ENCODE results near the gene USP47.

USP47 gene

DNA sequence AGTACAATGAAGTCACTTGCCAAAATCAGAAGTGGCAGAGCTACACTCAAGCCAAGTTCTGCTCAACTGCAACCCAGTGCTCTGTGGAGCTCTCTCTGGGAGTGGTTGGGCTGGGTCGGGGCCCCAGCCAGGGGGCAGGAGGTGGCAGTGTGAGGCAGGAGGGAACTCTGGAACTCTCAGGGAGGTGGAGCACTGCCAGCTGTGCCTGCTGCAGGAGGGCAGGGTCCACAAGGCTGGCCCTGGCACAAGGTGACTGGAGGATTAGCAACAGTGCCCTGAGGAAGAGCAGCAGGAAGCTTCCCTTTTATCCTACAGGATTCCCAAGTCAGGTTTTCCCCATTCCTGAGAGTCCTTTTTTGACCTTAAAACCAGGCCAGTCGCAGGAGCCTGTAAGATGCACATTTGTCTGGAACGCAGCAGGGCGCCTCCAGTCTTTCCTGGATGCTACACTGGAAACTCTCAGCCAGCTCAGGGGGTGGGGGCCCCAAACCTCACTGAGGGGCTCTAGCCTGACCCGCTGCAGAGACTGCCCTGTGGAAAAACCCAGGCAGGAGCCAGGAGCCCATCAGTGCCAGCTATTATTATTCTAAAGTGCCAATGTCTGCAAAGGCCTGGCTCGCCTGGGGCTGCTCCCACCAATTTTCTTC is 134.8 kb downstream of the USP47 start:
- 0 out of 2 replicates have a peak overlapping the region, but pooled peaks have one; percentile 18 for H3K4me3 ChIP-seq (ENCODE audit: low read depth, low read length)
- TF ChIP-seq, protein P1, sequence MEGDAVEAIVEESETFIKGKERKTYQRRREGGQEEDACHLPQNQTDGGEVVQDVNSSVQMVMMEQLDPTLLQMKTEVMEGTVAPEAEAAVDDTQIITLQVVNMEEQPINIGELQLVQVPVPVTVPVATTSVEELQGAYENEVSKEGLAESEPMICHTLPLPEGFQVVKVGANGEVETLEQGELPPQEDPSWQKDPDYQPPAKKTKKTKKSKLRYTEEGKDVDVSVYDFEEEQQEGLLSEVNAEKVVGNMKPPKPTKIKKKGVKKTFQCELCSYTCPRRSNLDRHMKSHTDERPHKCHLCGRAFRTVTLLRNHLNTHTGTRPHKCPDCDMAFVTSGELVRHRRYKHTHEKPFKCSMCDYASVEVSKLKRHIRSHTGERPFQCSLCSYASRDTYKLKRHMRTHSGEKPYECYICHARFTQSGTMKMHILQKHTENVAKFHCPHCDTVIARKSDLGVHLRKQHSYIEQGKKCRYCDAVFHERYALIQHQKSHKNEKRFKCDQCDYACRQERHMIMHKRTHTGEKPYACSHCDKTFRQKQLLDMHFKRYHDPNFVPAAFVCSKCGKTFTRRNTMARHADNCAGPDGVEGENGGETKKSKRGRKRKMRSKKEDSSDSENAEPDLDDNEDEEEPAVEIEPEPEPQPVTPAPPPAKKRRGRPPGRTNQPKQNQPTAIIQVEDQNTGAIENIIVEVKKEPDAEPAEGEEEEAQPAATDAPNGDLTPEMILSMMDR (IDR thresholded peaks at IDR 0.05; ENCODE audit: low read depth, low read length) = no peak

DNA sequence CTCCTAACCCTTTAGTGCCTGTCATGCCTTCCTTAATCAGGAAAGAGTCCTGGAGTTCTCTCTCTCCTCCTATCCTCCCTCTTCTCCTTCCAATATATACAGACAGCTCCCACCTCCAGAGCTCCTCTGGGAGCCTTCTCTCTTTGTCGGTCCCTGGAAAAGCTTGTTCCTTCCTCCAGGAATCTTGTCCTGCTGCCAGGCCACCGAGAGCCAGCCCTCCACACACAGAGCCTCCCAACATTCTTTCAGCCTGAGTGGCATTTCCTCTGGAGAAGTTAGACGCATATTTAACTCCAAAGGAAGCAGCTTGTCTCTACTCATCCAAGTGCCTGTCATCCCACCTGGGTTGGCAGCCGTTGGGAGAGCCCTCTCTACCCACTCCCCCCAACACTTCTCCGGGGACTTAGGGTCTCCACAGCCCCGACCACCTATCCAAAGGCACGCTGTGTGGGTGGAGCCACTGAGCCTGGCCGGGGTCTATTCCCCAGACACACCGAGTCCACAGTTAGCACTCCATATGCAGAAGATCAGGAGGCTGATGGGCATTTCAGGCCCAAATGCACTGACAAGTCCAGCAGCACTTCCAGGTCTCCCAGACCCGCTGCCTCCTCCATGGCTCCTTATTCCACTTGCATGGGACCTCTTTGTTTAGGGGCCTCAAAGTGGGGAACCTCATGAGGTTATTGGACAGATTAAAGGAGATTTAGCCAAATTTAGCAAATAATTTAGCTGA is 135.6 kb downstream of the USP47 start:
- H3K4me3 ChIP-seq (ENCODE audit: low read depth, low read length) = 0 out of 2 replicates have a peak overlapping the region, but pooled peaks have one; percentile 18
- TF ChIP-seq, protein P1 (IDR thresholded peaks at IDR 0.05; ENCODE audit: low read depth, low read length) = no peak

DNA sequence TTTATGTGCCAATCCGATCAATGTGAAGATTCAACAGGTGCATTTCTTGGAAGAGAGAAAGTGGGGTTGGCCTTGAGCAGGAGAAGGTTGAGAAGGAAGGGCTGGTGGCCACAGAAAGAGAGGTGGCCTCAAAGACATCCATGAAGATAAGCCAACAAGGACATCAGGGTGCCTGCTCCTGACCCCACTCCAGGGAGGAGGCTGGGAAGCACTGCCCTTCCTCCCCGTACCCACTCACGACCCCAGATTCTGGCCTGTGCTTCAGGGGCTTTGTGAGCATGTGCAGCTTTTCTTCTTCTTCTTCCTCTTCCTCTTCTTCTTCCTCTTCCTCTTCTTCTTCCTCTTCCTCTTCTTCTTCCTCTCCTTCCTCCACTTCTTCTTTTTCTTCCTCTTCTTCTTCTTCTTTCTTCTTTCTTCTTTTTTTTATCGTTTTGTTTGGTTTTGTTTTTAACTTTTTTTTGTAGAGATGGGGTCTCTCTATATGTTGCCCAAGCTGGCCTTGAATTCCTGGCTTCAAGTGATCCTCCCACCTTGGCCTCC is 136.4 kb downstream of the USP47 start:
- H3K4me3 ChIP-seq (ENCODE audit: low read depth, low read length) = no peak overlapping the region
- TF ChIP-seq, protein P1 (IDR thresholded peaks at IDR 0.05; ENCODE audit: low read depth, low read length) = no peak

DNA sequence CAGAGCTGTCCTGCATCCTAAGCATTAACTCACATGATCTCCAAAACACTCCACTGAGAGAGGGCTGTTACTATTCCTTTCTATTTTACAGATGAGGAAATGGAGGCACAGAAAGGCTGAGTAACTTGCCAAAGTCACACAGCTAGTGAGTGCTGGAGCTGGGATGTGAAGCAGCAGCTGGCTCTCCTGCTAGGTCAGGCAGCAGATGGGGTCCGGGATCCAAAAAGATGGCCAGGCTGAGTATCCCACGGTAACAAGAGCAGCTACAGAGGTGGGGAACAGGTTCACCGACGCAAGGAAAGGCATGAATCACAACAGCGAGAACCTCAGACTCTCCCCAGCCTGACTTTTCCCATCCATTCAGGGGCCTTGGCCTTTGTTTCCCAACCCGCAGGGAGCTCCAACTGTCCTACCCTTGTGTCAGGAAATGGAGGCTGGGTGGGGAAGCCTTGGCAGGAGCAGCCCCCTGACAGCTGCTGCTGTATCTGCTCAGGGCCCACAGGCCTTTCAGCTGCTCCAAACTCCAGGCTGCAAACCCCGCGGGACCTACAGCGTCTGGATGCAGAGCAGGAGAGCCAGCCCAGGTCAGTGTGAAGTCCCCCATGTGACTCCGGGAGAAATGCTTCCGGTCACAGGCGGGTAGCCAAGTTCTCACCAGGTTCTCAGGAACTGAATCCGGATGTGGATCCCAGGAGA is 137.2 kb downstream of the USP47 start:
- TF ChIP-seq, protein P1 (IDR thresholded peaks at IDR 0.05; ENCODE audit: low read depth, low read length) = no peak
- H3K4me3 ChIP-seq (ENCODE audit: low read depth, low read length) = no peak overlapping the region

DNA sequence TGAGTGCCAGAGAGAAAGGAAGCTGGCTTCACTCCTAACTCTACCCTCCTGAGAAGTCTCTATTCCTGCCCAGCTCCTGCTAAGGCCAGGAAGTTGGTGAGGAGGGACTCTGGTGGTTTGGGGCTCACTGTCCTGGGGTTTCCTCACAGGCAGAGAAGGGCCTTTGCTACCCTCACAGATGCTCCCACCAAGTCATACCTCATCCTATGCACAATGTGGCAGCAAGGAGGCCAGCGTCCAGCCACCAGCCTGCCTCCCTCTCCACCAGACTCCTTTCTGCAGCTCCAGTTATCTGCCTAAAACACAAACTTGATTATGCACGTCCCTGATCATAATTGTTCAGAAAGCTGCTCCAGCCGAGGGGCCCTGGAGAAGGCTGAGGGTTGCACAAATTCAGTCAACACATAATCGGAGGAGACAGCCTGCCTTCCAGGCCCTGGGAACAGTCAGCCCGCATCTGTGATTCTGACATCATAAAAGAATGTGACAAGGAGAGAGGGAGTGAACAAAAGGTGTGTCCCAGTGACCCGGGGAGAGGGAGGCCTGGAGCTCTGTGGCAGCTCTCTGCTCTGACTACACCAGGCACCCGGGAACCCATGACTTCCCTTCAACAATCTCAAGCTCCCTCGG is 137.8 kb downstream of the USP47 start:
- H3K4me3 ChIP-seq (ENCODE audit: low read depth, low read length) = no peak overlapping the region
- TF ChIP-seq, protein P1 (IDR thresholded peaks at IDR 0.05; ENCODE audit: low read depth, low read length) = no peak

DNA sequence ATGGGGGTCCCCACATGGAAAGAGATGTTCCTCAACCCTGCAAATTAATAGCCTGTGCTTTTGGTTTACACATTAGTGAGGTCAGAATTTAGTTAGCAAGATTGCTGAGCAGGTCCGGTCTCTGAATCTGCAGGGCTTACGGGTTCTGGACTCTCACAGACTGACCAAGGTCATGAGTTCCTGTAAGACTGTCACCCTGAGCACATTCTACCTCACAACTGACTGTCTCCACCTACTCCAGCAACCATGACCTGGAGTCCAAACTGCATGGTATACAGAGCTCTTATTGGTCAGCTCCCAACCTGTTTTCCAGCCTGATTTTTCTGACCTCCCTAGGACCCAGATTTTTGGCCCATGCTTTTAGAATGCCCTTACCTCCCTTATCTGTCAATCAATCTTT is 138.4 kb downstream of the USP47 start:
- H3K4me3 ChIP-seq (ENCODE audit: low read depth, low read length) = no peak overlapping the region
- TF ChIP-seq, protein P1 (IDR thresholded peaks at IDR 0.05; ENCODE audit: low read depth, low read length) = no peak

All from WI38 (cell line).